Measurements from ENCODE around the gene FCRL5.

FCRL5 gene

DNA sequence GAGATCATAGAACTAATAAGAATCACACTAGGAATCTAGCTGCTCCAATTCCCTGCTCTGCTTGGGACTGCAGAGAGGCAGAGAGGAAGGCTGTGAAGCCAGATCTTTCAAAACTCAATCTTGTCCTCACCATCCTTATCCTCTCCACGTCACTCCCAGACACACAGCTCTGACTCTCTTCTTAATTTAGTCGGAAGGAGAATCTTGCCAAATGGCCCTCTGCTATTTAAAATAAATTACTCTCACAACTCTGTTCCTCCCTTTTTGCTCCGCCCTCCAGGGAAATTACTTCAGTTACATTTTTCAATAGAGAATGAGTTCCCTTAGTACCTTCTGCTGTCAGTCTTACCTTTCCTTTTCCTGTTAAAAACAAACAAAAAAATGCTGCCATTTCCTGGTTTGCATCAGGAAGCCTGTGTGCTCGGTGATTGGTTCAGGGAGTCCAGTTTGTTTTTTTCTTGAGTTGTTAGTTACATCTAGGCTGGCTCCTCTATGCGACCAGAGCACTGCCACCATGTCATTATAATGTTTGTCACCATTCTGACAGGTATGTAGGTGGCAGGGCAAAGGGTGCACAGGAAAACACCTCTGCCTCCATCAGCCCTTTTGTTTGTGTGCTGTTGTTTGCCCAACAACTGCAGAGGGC is 80.1 kb downstream of the FCRL5 start:
- CTCF ChIA-PET: no interaction called here
- POLR2A ChIA-PET: no interaction called here
- no peak for DNase-seq (ENCODE audit: extremely low spot score)
- TF ChIP-seq L3MBTL2 (conservative IDR thresholded peaks at IDR 0.05) (no peak), ARNT (IDR thresholded peaks at IDR 0.05) (no peak)

DNA sequence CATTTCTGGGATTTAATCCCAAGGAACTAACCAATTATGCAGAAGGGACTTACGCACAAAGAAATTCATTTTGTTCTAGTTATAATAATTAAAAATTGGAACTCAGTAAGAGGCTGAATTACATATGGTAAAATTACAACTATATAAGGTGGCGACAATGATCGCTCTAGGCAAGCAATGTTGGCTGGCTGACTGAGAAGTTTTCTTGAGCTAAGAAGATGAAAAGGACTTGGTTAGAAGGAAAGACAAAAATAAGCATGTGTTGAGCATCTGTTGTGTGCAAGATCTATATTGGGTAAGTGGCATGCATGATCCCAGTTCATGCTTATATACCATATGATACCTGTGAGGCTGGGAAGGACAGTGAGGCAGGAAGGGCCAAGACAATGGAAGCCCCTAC is 80.8 kb downstream of the FCRL5 start:
- POLR2A ChIA-PET: no interaction called here
- TF ChIP-seq LEF1 (IDR thresholded peaks at IDR 0.05; ENCODE audit: borderline replicate concordance) (no peak), FOXA1 (IDR thresholded peaks at IDR 0.05) (no peak), SP1 (IDR thresholded peaks at IDR 0.05) (no peak), ELF4 (IDR thresholded peaks at IDR 0.05) (no peak), ARNT (IDR thresholded peaks at IDR 0.05) (no peak)
- TF ChIP-seq, protein P1, sequence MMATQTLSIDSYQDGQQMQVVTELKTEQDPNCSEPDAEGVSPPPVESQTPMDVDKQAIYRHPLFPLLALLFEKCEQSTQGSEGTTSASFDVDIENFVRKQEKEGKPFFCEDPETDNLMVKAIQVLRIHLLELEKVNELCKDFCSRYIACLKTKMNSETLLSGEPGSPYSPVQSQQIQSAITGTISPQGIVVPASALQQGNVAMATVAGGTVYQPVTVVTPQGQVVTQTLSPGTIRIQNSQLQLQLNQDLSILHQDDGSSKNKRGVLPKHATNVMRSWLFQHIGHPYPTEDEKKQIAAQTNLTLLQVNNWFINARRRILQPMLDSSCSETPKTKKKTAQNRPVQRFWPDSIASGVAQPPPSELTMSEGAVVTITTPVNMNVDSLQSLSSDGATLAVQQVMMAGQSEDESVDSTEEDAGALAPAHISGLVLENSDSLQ (IDR thresholded peaks at IDR 0.05): no peak
- CTCF ChIA-PET: no interaction called here
- DNase-seq (ENCODE audit: extremely low spot score): no peak

DNA sequence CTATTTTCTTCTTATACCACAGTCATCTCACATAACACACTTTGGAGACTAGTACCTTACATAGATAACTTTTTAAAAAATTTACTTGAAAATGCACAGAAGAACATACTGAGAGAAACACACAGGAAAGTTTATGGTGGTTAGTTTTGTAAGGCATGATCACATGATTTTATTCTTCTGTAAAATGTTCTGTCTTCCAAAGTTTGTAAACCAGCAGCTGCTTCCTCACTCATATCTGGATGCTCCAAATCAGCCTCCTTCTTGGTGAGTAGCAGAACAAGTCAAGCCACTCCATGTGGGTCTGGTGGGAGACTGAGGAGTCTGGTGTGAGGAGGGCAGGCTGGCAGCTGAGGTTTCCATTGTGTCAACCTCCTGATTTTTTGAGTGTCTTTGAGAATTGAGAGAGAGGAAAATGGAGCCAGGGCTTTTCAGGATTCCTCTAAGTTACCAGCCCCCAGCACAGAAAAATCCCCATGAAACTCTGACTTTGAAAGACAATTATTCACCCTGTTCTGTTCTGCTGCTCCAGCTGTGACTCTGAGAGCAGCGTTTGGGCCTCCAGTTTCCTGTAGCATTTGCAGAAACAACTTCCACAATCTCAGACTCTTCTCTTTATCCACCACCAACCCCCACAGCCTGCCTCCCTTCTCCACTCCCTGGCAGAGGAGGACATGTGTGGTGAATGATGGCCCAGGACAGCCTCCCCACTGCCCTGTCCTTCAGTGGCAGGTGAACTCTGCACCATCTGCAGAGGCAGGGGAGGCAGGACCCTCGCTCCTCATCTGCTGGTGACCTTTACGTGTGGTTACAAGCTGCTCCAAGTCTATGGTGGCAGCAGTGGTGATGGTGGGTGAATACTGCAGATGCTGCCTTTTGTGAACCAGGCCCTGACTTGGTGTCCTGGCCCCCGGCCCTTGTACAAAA is 82.3 kb downstream of the FCRL5 start:
- ChIA-PET CTCF (no interaction called here), POLR2A (no interaction called here)
- no peak for TF ChIP-seq LEF1 (IDR thresholded peaks at IDR 0.05; ENCODE audit: borderline replicate concordance)
- DNase-seq (ENCODE audit: extremely low spot score): no peak

DNA sequence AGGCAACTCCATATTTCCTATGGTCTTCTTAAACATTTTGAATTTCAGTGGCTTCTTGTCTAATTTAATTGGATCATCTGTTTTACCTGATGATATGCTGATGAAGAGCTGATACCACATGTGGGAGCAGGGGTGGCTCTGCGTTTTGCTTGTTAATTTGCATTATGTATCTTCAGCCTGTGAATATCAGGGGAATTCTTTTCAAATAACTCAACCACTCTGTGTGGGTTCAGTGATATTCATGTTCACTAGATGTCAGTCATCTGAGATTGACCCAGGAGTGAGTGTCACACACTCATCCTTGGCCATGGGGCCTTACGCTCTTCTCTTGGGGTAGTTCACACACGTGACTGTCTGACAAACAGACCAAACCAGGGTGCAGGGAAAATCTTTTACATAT is 83.0 kb downstream of the FCRL5 start:
- ChIA-PET CTCF (no interaction called here), POLR2A (no interaction called here)
- DNase-seq (ENCODE audit: extremely low spot score): no peak
- TF ChIP-seq SUZ12 (IDR thresholded peaks at IDR 0.05): no peak
- TF ChIP-seq NFRKB (IDR thresholded peaks at IDR 0.05): no peak
- no peak for TF ChIP-seq HDGF (IDR thresholded peaks at IDR 0.05; ENCODE audit: borderline replicate concordance)
- TF ChIP-seq CTBP1 (IDR thresholded peaks at IDR 0.05; ENCODE audit: borderline replicate concordance): no peak
- no peak for TF ChIP-seq LEF1 (IDR thresholded peaks at IDR 0.05; ENCODE audit: borderline replicate concordance)
- TF ChIP-seq ELF4 (IDR thresholded peaks at IDR 0.05): no peak
- no peak for TF ChIP-seq FOXK2 (IDR thresholded peaks at IDR 0.05)
- TF ChIP-seq FOXA1 (IDR thresholded peaks at IDR 0.05): no peak
- TF ChIP-seq, protein P1 (IDR thresholded peaks at IDR 0.05): no peak
- TF ChIP-seq FOXM1 (IDR thresholded peaks at IDR 0.05; ENCODE audit: borderline replicate concordance): no peak
- no peak for TF ChIP-seq TARDBP (IDR thresholded peaks at IDR 0.05)
- TF ChIP-seq ZNF384 (IDR thresholded peaks at IDR 0.05): no peak
- no peak for TF ChIP-seq SP1 (IDR thresholded peaks at IDR 0.05)
- no peak for TF ChIP-seq ARNT (IDR thresholded peaks at IDR 0.05)
- TF ChIP-seq L3MBTL2 (conservative IDR thresholded peaks at IDR 0.05): no peak
- no peak for TF ChIP-seq BHLHE40 (IDR thresholded peaks at IDR 0.05; ENCODE audit: borderline replicate concordance)

DNA sequence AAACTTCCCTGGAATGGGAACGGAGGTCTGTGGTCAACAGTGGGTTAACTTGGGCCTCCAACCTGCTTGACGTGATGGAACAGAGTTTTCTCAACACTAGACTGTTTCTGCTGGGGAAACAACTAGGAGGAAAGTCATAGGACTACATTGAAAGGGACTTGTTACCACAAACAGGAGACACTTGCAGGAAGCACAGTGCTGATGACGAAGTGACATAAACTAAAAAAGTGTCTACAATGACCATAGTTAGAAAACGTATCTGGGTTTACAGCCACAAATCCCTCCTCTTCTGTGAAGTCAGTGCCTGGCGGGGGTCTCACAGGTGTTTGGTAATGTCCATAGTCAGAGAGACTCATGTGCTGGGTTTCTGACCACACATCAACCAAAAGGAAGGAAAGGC is 86.3 kb downstream of the FCRL5 start:
- ChIA-PET POLR2A (no interaction called here), CTCF (no interaction called here)
- TF ChIP-seq CTBP1 (IDR thresholded peaks at IDR 0.05; ENCODE audit: borderline replicate concordance) (no peak), L3MBTL2 (conservative IDR thresholded peaks at IDR 0.05) (no peak), ELF4 (IDR thresholded peaks at IDR 0.05) (no peak), SUZ12 (IDR thresholded peaks at IDR 0.05) (no peak), LEF1 (IDR thresholded peaks at IDR 0.05; ENCODE audit: borderline replicate concordance) (no peak), BHLHE40 (IDR thresholded peaks at IDR 0.05; ENCODE audit: borderline replicate concordance) (no peak), TARDBP (IDR thresholded peaks at IDR 0.05) (no peak), FOXA1 (IDR thresholded peaks at IDR 0.05) (no peak), HDGF (IDR thresholded peaks at IDR 0.05; ENCODE audit: borderline replicate concordance) (no peak), NFRKB (IDR thresholded peaks at IDR 0.05) (no peak), ARNT (IDR thresholded peaks at IDR 0.05) (no peak), FOXM1 (IDR thresholded peaks at IDR 0.05; ENCODE audit: borderline replicate concordance) (no peak), FOXK2 (IDR thresholded peaks at IDR 0.05) (no peak), ZNF384 (IDR thresholded peaks at IDR 0.05) (no peak), SP1 (IDR thresholded peaks at IDR 0.05) (no peak)
- TF ChIP-seq, protein P1 (IDR thresholded peaks at IDR 0.05): no peak
- no peak for DNase-seq (ENCODE audit: extremely low spot score)

All from HEK293T (cell line).